Endodermal cell (in vitro differentiated cells): Measurements from ENCODE around the gene UBXN11. TPM values are rescaled to one million over a fixed set of nuclear protein-coding genes. Genes with fewer than 3 reads are reported as not detected.

Experiments
- DNase-seq: peaks from one replicate; pipeline ENCODE4 v3.0.0-alpha.2; 2017
- H3K27ac ChIP-seq: 2 replicates; pipeline ENCODE4 v1.5.1; 2013; ENCODE audit warnings: mild to moderate bottlenecking, low read depth, low read length, moderate library complexity
- H3K27me3 ChIP-seq: 2 replicates; pipeline ENCODE4 v1.6.1; 2013; ENCODE audit warnings: mild to moderate bottlenecking, low read length, moderate library complexity; ENCODE audit not compliant: insufficient read depth, control insufficient read depth, poor library complexity, severe bottlenecking
- H3K36me3 ChIP-seq: 2 replicates; pipeline ENCODE4 v1.7.0; 2013; ENCODE audit warnings: mild to moderate bottlenecking, low read length, moderate library complexity; ENCODE audit not compliant: control insufficient read depth, insufficient read depth
- H3K4me1 ChIP-seq: one replicate; pipeline ENCODE4 v1.7.0; 2013; ENCODE audit warnings: low read length; ENCODE audit not compliant: control insufficient read depth, insufficient read depth
- H3K4me3 ChIP-seq: 2 replicates; pipeline ENCODE4 v1.5.1; 2013; ENCODE audit warnings: mild to moderate bottlenecking, low read length, moderate library complexity
- H3K9ac ChIP-seq: 2 replicates; pipeline ENCODE4 v1.6.1; 2013; ENCODE audit warnings: mild to moderate bottlenecking, low read length, moderate library complexity; ENCODE audit not compliant: poor library complexity, severe bottlenecking; ENCODE audit errors: extremely low read depth
- H3K9me3 ChIP-seq: 2 replicates; pipeline ENCODE4 v1.6.1; 2013; ENCODE audit warnings: mild to moderate bottlenecking, low read length, moderate library complexity; ENCODE audit not compliant: control insufficient read depth
- H3K27ac Mint-ChIP-seq: 2 replicates; pipeline ENCODE4 v1.8.0; 2020; ENCODE audit warnings: mixed read lengths
- H3K27me3 Mint-ChIP-seq: 2 replicates; pipeline ENCODE4 v1.8.0; 2021; ENCODE audit warnings: mild to moderate bottlenecking, mixed read lengths; ENCODE audit not compliant: insufficient read depth
- H3K36me3 Mint-ChIP-seq: 2 replicates; pipeline ENCODE4 v1.8.0; 2020; ENCODE audit warnings: low read depth, mixed read lengths
- H3K4me1 Mint-ChIP-seq: 2 replicates; pipeline ENCODE4 v1.8.0; 2020; ENCODE audit warnings: mixed read lengths
- H3K4me3 Mint-ChIP-seq: 2 replicates; pipeline ENCODE4 v1.8.0; 2020; ENCODE audit warnings: mild to moderate bottlenecking, moderate library complexity, mixed read lengths
- H3K9me3 Mint-ChIP-seq: 2 replicates; pipeline ENCODE4 v1.8.0; 2020; ENCODE audit warnings: mild to moderate bottlenecking, mixed read lengths
- WGBS, 2 experiments: methylation state at CpG; one replicate each; pipeline versions ENCODE4 v1.1.5 to v1.1.7; 2013; ENCODE audit warnings: missing lambda C conversion rate in 2 of 2, mixed read lengths in 1 of 2; ENCODE audit not compliant: insufficient coverage in 1 of 2, insufficient read length in 1 of 2; 5-methylcytosine and 5-hydroxymethylcytosine counted together
- long read RNA-seq, 4 experiments: library from polyadenylated mRNA in 2 of 4; library from RNA in 1 of 4; library from capped mRNA in 1 of 4; stranded (forward) in 3 of 4; unstranded in 1 of 4; transcript quantifications; one replicate each; pipeline ENCODE4 v2.0.0, GENCODE V29; 2020 to 2021; ENCODE audit warnings: inconsistent platforms in 1 of 4
- polyA plus RNA-seq, 2 experiments: library from polyadenylated mRNA; stranded (reverse); fragments of 50-300 nt; gene quantifications; one replicate each; pipeline ENCODE4 v1.2.3, GENCODE V29; 2013
- total RNA-seq, 2 donors: library from RNA; stranded (reverse); fragmentation: NEBNext Ultra II Directional in 1 of 2; extraction: Animal tissue kit (Norgen Biotek cat#: 25700) in 1 of 2; gene quantifications; 2 replicates in 1 of 2; 3 replicates in 1 of 2; pipeline ENCODE4 v1.2.1, GENCODE V29; 2021
- TF ChIP-seq, protein P1 (sequence below): fragments of 200-600 bp; sonication (generic); conservative IDR thresholded peaks from 2 replicates; pipeline ENCODE4 v1.5.0; 2021; ENCODE audit warnings: antibody characterized with exemption, mild to moderate bottlenecking

UBXN11 gene, protein sequence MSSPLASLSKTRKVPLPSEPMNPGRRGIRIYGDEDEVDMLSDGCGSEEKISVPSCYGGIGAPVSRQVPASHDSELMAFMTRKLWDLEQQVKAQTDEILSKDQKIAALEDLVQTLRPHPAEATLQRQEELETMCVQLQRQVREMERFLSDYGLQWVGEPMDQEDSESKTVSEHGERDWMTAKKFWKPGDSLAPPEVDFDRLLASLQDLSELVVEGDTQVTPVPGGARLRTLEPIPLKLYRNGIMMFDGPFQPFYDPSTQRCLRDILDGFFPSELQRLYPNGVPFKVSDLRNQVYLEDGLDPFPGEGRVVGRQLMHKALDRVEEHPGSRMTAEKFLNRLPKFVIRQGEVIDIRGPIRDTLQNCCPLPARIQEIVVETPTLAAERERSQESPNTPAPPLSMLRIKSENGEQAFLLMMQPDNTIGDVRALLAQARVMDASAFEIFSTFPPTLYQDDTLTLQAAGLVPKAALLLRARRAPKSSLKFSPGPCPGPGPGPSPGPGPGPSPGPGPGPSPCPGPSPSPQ
- total RNA-seq = 10 to 100 TPM; 24.3 to 30.3 TPM
- 18.5 TPM for polyA plus RNA-seq (2013, experiment 1 of 2)
- 19.1 TPM for polyA plus RNA-seq (2013, experiment 2 of 2)
- long read RNA-seq, experiment 1, partial matches to known transcripts = 4 of 6 reads
- long read RNA-seq, experiment 1, other reads (novel, unspliced or antisense) = 2 of 6 reads
- long read RNA-seq, experiment 2, transcript UBXN11-202 (14 exons, 1,555 nt) = minor isoform, 5 of 71 reads
- long read RNA-seq, experiment 2, transcript UBXN11-214 (13 exons, 2,542 nt) = major isoform, 6 of 71 reads
- long read RNA-seq, experiment 2, partial matches to known transcripts = 9 of 71 reads
- long read RNA-seq, experiment 2, other reads (novel, unspliced or antisense) = 50 of 71 reads
- long read RNA-seq, experiment 3, transcript UBXN11-214 (13 exons, 2,542 nt) = major isoform, 21 of 130 reads
- long read RNA-seq, experiment 3, transcript UBXN11-213 (14 exons, 2,646 nt) = minor isoform, 8 of 130 reads
- long read RNA-seq, experiment 3, transcript UBXN11-202 (14 exons, 1,555 nt) = minor isoform, 6 of 130 reads
- long read RNA-seq, experiment 3, partial matches to known transcripts = 11 of 130 reads
- long read RNA-seq, experiment 3, other reads (novel, unspliced or antisense) = 82 of 130 reads
- long read RNA-seq, experiment 4, transcript UBXN11-202 (14 exons, 1,555 nt) = major isoform, 9 of 67 reads
- long read RNA-seq, experiment 4, partial matches to known transcripts = 10 of 67 reads
- long read RNA-seq, experiment 4, other reads (novel, unspliced or antisense) = 47 of 67 reads

DNA sequence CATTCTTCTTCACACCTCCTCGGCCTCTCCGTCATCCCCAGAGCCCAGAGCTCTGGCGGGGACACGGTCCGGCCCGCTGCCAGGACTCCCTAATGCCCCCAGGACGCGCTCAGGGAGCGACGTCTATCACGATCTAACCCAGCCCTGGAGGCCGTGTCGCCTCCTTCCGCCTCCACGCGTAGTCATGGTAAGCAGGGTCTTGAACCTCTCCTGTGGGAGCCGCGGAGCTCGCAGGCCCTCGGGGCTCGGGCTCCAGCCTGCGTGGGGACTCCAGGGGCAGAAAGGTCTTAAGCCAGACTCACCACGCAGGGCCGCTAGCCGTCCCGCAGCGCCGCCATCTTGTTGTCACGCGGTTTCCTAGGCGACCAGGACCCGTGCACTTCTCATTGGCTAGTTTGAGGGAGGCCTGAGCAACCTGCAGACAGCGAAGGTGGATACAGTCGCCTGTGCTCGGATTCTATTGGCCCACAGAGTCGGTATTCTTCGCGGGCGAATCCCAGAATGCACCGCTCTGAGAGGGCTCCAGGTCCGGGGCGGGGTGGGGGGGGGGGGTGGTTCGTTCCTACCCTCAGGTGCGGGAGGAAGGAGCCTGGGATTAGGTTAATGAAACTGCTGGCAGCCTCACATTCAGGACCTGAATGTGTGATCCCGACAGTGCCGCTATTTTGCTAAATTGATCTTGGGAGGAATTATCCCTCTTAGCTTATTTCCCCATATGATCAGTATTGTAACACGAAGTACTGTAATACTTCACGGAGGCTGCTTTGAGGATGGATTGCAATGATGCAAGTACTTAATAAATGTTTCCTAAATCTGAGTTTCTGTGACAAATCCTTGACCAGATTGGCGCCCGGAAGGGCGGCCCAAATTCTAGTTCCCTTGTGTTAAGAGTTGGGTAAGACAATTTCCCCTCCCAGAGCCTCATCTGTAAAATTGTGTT, at the start of gene UBXN11:
UBXN11 (minus strand) TSS at position 347 of the 940 bp plus-strand sequence. CDS start 3,753 bp downstream, outside the sequence.
- H3K27ac ChIP-seq = peak within 1 kb of the TSS; percentile 76
- Mint-ChIP-seq H3K4me1 (peaks cover 21% of the 10 kb centered on the region), H3K27me3 (no peaks in the 10 kb centered on the region), H3K9me3 (no peaks in the 10 kb centered on the region), H3K36me3 (no peaks in the 10 kb centered on the region), H3K27ac (peak within 1 kb of the TSS; percentile 98), H3K4me3 (peak within 1 kb of the TSS; percentile 90)
- peak within 1 kb of the TSS; percentile 96 for H3K9ac ChIP-seq
- H3K36me3 ChIP-seq = no peaks in the 10 kb centered on the region
- TF ChIP-seq, protein P1, sequence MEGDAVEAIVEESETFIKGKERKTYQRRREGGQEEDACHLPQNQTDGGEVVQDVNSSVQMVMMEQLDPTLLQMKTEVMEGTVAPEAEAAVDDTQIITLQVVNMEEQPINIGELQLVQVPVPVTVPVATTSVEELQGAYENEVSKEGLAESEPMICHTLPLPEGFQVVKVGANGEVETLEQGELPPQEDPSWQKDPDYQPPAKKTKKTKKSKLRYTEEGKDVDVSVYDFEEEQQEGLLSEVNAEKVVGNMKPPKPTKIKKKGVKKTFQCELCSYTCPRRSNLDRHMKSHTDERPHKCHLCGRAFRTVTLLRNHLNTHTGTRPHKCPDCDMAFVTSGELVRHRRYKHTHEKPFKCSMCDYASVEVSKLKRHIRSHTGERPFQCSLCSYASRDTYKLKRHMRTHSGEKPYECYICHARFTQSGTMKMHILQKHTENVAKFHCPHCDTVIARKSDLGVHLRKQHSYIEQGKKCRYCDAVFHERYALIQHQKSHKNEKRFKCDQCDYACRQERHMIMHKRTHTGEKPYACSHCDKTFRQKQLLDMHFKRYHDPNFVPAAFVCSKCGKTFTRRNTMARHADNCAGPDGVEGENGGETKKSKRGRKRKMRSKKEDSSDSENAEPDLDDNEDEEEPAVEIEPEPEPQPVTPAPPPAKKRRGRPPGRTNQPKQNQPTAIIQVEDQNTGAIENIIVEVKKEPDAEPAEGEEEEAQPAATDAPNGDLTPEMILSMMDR = no peak
- H3K4me1 ChIP-seq = no peaks in the 10 kb centered on the region
- no peaks in the 10 kb centered on the region for H3K9me3 ChIP-seq
- WGBS, 2 experiments = 3 to 9% methylated on average over 21 to 47 of the region's 51 CpGs
- peak; percentile 99 for DNase-seq
- H3K4me3 ChIP-seq = peak within 1 kb of the TSS; percentile 97
- no peaks in the 10 kb centered on the region for H3K27me3 ChIP-seq

DNA sequence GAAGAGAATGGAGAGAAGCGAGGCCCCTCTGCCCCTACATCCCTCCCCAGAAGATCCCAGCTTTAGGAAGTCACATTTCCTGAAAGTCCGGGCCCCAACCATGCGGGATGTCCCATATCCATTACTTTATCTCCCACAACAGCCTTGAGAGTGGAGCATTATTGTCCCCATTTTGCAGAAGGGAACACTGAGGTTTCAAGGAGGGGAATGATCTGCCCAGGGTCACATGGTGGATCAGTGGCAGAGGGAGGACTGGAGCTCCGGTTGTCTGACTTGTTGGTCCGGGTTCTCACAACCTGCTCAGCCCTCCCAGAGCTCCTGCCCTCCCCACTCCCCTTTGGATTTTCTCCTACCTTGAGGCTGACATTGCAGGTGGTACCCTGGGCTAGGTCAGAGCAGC, 49.7 kb upstream of the UBXN11 start:
- no peak for DNase-seq
- Mint-ChIP-seq H3K36me3 (no peaks in the 10 kb centered on the region), H3K4me3 (no peak overlapping the region)

More for the DNA sequence above, 49.7 kb upstream of the UBXN11 start:
- peaks cover 35% of the 10 kb centered on the region for H3K27me3 Mint-ChIP-seq
- H3K27ac Mint-ChIP-seq = no peak overlapping the region
- no peak overlapping the region for H3K9ac ChIP-seq
- H3K4me1 ChIP-seq = peaks cover 12% of the 10 kb centered on the region
- peaks cover 22% of the 10 kb centered on the region for H3K27me3 ChIP-seq
- H3K4me3 ChIP-seq = no peak overlapping the region
- 92% methylated on average over 5 of the region's 5 CpGs; no CpG with 5 or more reads in 1 of the 2 experiments for WGBS, 2 experiments
- no peaks in the 10 kb centered on the region for H3K36me3 ChIP-seq
- H3K9me3 ChIP-seq = no peaks in the 10 kb centered on the region
- H3K4me1 Mint-ChIP-seq = peaks cover 27% of the 10 kb centered on the region
- no peaks in the 10 kb centered on the region for H3K9me3 Mint-ChIP-seq
- no peak overlapping the region for H3K27ac ChIP-seq
- TF ChIP-seq, protein P1 = no peak
